Stimulated activated CD8-positive, alpha-beta memory T cell treated with anti-CD3 and anti-CD28 coated beads, Interleukin-12 subunit alpha, Interleukin-12 subunit beta, amount 100 ng/mL, for 4 hours (primary cell): ENCODE data around the gene TUBGCP2.

Source experiments
- DNase-seq: peaks from one replicate; pipeline ENCODE4 v3.0.0-alpha.2; 2020; ENCODE audit warnings: low read depth

Gene TUBGCP2, protein sequence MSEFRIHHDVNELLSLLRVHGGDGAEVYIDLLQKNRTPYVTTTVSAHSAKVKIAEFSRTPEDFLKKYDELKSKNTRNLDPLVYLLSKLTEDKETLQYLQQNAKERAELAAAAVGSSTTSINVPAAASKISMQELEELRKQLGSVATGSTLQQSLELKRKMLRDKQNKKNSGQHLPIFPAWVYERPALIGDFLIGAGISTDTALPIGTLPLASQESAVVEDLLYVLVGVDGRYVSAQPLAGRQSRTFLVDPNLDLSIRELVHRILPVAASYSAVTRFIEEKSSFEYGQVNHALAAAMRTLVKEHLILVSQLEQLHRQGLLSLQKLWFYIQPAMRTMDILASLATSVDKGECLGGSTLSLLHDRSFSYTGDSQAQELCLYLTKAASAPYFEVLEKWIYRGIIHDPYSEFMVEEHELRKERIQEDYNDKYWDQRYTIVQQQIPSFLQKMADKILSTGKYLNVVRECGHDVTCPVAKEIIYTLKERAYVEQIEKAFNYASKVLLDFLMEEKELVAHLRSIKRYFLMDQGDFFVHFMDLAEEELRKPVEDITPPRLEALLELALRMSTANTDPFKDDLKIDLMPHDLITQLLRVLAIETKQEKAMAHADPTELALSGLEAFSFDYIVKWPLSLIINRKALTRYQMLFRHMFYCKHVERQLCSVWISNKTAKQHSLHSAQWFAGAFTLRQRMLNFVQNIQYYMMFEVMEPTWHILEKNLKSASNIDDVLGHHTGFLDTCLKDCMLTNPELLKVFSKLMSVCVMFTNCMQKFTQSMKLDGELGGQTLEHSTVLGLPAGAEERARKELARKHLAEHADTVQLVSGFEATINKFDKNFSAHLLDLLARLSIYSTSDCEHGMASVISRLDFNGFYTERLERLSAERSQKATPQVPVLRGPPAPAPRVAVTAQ

GRCh38 chr10:133308421-133309099, at the start of gene TUBGCP2, which contains the start of gene ZNF511:
Gene TUBGCP2 (minus strand): TSS chr10:133308872. CDS start chr10:133302941, 5,931 bp downstream.
Gene ZNF511 (plus strand): TSS chr10:133308914. CDS start chr10:133308944, 30 bp downstream.
- DNase-seq = peak; percentile 90

DNA sequence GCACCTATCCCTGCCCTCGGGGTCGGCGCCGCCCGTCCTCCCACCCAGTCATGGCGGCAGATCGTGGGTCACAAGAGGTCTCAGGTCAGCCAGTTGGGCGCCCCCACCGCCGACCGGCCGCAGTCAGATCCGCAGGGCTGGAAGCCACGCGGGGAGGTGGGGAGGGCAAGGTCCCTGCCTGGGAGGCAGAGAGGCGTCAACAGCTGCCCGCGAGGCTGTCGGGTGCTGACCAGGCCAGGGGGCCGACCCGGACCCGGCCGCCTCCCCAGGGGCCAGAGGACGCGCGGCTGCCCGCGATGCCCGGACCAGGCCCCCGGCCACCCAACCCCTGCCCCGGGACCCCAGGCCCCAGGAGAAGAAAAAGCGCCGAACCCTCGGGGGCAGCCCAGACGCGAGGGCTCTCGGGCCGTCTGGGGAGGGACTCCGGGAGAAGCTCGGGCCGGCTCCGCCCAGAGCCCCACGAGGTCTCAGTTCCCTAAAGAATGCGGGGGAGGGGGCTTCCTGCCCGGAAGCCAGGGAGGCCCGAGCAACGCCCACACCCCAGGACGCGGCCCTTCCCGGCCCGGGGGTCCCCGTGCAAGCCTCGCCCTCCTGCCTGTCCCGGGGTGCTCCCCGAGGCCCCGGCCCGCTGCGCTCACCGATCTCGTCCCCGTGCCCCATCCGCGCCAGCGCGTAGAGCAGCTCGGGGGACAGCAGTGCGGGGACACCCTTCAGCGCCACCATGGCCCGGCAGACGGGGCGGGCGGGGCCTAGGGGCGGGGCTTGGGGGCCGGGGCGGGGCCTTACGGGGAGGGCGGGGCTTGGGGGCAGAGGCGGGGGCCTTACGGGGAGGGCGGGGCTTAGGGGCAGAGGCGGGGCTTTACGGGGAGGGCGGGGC, 48.9 kb upstream of the TUBGCP2 start, which contains the start of gene FUOM:
Gene FUOM, minus strand, starts transcription at position 735 of the 877 bp plus-strand sequence. Its CDS starts 12 bp downstream, at position 723.
- peak; percentile 59 for DNase-seq

GRCh38 chr10:133356549-133357284, 48.0 kb upstream of the TUBGCP2 start:
- DNase-seq = no peak

DNA sequence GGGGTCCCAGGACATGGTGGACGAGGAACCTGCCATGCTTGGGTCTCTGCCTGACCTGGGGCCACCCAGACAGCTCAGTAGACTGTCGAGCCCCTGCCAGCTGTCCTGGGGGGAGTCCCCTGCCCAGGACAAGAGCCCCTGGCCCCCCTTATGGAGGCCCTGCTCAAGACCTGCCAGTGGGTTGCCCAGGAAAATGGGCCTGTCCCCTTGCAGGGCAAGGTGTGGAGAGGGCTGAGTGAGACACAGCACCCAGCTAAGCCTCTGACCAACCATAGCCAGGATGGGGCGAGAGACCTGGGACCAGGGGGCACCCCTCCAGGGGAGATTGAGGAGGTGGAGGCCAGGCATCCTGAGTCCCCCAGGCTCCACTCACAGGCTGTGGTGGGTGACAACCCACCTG, 47.3 kb upstream of the TUBGCP2 start:
- no peak for DNase-seq

GRCh38 chr10:133355266-133355665, 46.6 kb upstream of the TUBGCP2 start:
- DNase-seq = no peak

- DNase-seq = no peak
Measured at GRCh38 chr10:133354672-133355240, 46.1 kb upstream of the TUBGCP2 start.

- no peak for DNase-seq
Measured at GRCh38 chr10:133353988-133354605, 45.4 kb upstream of the TUBGCP2 start.

- DNase-seq = no peak
Measured at GRCh38 chr10:133353202-133353959, 44.7 kb upstream of the TUBGCP2 start.

DNA sequence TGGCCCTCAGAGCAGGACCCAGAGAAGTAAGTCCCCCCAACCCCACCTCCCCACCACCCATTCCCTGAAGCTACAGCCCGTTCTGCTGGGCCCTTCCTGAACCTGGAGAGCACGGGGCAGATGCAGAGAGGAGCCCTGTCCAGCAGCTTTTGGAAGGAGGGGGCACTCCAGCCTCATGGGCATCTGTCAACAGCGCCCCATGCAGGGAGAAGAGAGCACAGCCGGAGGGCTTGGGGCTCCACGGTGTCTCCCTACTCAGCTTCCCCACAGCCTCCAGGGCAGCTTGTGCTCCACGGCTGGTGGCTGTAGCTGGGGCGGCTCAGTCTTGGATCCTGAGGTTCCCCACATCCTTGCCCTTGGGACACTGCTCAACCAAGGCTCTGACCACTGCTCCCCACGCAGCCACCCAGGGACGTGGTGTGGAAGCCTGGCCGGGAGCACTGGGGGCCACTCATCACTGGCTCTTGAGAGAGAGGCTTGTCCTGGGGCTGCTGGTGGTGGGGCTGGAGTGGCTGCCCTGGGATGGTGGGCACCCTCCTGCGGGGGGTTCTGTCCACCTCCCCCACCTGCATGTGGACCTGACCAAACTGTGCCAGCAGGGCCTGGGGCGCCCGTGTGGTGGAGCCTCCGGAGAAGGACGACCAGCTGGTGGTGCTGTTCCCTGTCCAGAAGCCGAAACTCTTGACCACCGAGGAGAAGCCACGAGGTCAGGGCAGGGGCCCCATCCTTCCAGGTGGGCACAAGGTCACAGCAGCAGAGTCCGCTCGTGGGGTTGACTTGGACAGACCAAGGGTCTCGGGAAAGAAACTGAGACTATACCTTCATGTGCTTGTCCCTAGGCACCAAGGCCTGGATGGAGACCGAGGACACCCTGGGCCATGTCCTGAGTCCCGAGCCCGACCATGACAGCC, 43.0 kb upstream of the TUBGCP2 start:
- no peak for DNase-seq

- no peak for DNase-seq
Measured at GRCh38 chr10:133350950-133351329, 42.3 kb upstream of the TUBGCP2 start.

DNA sequence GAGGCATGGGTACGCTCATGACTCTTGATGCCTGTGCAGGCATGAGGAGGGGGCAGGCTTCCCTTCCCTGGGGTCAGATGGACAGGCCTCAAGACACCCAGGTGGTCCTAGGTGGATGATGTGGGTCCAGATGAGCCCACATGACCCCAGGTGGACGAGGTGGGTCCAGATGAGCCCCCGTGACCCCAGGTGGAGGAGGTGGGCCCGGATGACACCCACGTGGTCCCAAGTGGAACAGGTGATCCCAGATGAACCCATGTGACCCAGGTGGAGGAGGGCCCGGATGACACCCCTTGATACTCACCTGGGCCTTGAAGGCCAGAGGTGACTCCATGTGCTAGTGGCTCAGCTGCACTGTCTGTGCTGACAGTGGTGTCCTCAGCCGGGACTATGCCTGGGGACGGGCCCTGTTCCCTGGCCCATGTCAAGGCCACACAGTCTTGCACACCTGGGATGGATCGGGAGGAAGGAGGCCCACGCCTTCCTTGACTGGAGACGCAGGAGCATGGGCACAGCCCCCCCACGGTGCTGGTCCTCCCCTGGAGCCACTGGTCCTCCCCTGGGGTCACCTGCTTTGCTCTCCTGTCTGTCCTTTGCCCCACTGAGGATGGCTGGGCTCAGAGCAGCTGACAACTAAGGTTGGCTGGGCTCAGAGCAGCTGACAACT, 41.7 kb upstream of the TUBGCP2 start:
- DNase-seq = no peak

DNA sequence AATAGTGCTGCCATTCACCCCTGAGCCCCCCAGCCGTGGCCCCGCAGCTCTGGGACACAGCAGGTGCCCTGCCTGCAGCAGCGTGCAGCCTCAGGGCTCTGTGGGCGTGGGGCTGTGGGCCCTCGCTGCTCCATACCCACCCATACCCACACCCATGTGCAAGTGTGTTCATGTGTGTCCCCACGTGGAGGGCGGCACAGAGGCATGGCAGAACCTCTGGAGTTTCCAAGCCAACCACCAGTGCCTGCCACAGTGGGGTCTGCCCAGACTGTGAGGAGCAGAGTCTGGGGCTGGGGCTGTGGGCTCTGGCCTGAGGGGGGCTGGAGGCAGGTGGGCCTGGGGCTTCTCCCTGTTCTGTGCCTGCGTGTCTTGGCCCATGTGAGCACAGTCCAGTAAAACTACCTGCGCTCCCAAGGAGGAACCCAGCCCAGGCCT, 40.9 kb upstream of the TUBGCP2 start:
- DNase-seq = no peak

DNA sequence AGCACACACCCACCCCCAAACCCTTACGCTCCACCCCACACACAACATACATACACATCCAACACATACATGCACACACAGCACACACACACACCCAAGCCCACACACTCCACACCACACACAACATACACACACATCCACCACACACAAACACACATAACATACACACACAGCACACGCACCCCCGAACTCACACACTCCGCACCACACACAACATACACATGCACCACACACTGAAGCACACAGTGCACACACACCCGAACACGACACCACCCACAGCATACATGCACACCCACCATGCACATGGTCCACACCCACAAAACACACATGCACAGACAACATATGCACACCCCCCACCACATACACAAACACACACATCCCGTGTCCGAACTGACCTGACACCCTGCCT, 40.5 kb upstream of the TUBGCP2 start:
- no peak for DNase-seq

DNA sequence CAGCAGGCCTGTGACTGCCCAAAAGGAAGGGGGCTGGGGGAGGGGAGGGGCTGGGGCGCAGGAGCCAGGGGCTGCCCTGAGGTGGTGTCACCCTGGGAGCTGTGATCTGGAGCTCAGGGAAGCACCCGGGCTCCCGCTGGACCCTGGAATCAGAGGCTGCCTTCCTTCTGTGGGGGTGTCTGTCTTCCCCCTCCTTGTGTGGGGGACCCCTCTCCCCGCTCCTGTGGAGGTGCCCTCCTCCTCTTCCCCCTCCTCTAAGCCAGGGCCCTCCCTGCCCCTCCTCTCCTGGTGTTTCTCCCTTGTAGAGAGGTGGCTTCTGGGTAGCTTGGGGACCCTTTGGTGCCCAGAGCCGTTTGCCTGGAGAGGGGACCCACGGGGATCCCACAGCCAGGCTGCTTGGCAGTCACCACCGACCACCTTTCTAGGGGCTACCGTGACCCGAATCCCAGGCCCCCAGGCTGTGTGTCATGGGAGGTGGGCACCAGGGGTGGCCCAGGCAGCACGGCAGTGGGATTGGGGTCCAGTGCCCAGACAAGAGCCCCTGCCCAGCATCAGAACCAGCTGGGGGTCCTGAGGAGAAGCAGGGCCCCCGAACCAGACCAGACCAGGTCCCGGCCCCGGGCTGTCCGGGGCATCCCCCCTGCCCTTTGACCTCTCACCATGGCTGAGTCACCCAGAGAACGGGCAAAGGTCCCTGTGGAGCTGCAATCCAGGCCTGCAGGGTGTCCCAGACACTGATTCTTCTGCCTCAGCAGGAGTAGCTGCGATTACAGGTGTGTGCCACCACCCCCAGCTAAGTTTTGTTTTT, 39.2 kb upstream of the TUBGCP2 start:
- no peak for DNase-seq

GRCh38 chr10:133346413-133346812, 37.7 kb upstream of the TUBGCP2 start:
- DNase-seq = no peak

- no peak for DNase-seq
Measured at GRCh38 chr10:133344236-133344635, 35.6 kb upstream of the TUBGCP2 start.
